Testis (tissue), 2 donors: ENCODE data around the gene CCDC33.

Experiments
- POLR2A ChIP-seq: fragments of 450-650 bp; IDR thresholded peaks from one replicate; pipeline ENCODE4 v1.6.1; 2017; ENCODE audit warnings: antibody characterized with exemption, mild to moderate bottlenecking, moderate library complexity
- TF ChIP-seq, protein P1 (sequence below), 3 experiments: fragments of 450-650 bp in 2 of 3; fragments of 200-600 bp in 1 of 3; sonication (generic) in 1 of 3; IDR thresholded peaks; one replicate each; pipeline ENCODE4 v1.5.1; 2016 to 2019; ENCODE audit warnings: antibody characterized with exemption in 3 of 3, mild to moderate bottlenecking in 2 of 3, moderate library complexity in 1 of 3

- TF ChIP-seq, protein P1, sequence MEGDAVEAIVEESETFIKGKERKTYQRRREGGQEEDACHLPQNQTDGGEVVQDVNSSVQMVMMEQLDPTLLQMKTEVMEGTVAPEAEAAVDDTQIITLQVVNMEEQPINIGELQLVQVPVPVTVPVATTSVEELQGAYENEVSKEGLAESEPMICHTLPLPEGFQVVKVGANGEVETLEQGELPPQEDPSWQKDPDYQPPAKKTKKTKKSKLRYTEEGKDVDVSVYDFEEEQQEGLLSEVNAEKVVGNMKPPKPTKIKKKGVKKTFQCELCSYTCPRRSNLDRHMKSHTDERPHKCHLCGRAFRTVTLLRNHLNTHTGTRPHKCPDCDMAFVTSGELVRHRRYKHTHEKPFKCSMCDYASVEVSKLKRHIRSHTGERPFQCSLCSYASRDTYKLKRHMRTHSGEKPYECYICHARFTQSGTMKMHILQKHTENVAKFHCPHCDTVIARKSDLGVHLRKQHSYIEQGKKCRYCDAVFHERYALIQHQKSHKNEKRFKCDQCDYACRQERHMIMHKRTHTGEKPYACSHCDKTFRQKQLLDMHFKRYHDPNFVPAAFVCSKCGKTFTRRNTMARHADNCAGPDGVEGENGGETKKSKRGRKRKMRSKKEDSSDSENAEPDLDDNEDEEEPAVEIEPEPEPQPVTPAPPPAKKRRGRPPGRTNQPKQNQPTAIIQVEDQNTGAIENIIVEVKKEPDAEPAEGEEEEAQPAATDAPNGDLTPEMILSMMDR (IDR thresholded peaks at IDR 0.05): no peak
- TF ChIP-seq POLR2A: no peak
Measured at GRCh38 chr15:74364936-74365597, 128.9 kb downstream of the CCDC33 start.
